HG02970 (cell line): ENCODE measurements around the gene CACNA1A.
A peak's percentile ranks its signal among the peaks of the same experiment; 100 is the strongest.
"Not testable (repeated sequence)": the region's sequence is repeated elsewhere in the genome, so short reads cannot be mapped to it uniquely, and the experiment has no call there.

ENCODE experiments used
- ATAC-seq: cut with Tn5 transposase; IDR thresholded peaks from one replicate; pipeline ENCODE4 v1.9.1; 2021; ENCODE audit warnings: mild to moderate bottlenecking, moderate library complexity, moderate number of reproducible peaks; ENCODE audit not compliant: unreplicated experiment, low FRiP score

CACNA1A gene

DNA sequence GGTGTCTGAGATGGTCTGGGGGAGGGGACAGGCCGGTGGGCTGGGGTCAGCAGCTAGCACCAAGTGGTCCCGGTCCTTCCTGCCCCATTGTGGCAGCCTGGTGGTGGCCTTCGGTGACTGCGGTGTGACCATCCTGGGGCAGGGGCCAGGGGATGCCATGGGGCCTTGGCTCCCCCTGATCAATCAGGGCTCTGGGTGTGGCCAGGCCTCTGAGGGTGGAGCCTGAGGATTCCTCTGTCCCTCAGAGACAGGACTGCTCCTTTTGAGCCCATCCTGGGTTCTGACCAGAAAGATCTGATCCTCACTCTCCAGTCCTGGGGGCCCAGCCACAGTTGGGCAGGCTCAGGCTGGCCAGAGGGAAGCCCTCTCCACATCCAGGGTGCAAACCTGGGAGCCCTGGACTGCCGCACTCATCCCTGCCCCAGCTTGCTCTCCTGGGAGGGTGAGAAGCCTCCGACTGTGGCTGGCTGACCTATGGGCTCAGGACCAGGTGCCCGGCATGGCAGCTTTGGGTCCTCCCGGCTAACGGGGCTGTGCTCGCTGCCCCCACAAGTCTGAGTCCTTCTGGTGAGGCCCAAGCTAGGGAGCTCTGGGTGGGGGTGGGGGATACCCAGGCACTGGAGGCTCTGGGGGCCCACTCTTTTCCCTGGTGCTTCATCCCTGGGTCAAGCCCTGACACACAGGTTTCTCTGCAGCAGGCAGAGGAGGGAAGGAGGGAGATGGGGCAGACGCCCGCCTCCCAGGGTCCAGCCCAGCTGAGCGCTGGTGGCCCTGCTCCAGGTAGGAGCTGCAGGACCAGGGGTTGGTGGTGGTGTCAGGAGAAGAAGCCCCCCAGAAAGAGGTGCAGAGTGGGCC is 296.6 kb downstream of the CACNA1A start:
- no peak for ATAC-seq

GRCh38 chr19:13208672-13209483 is 297.4 kb downstream of the CACNA1A start:
- ATAC-seq: no peak

DNA sequence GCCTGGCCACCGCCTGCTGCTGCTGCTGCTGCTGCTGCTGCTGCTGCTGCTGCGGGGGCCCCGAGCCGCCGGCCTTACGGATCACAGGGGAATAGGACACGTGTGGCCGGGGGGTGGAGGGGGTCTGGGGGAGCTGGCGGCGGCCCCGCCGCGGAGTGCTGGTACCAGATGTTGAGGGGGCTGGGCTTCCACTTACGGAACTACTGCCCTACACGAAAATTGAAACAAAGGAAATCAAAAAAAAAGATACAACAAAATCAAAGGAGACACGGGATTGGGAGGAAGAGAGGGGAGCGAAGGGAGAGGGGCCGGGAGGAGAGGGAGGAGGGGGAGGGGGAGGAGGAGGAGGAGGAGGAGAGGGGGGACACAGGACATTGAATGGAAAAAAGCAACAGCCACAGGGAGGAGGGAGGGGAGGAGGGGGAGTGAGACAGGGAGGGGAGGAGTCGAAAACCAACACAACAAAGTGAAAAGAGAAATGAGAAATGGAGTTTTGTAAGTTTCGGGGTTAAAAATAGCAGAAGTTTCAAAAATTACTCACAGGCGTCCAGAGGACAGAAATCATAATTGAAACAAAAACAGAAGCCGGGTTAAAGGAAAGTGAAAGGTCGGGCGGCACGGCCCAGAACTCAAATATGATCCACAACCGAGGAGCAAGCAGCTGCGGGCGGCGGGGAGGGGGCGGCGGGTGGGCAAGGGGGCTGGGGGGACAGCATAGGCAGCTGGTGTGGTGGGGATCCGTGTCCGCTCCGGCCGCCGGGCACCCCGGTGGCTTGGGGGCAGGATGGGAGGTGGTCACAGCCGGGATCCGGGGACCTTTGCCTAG is 298.2 kb downstream of the CACNA1A start:
- ATAC-seq: peak; percentile 53

- ATAC-seq: no peak
Observed at GRCh38 chr19:13207237-13207845, 298.9 kb downstream of the CACNA1A start.

DNA sequence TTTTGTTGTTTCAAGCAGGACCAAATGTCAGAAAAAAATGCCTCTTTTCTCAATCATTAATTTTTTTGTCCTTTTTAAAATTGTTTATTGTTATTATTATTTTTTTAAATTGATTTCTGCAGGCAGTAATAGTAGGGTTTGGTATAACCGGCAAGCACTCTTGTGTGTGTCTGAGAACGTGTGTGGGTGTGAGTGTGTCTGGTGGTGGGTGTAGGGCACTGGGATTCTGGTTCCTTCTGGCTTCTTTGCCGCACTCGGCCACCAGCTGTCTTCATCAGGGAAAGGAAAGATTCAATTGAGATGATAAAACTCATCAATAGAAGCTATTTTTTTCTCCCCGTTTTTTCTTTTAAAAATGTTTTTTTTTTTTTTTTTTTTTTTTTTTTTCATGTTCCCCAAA is 299.7 kb downstream of the CACNA1A start:
- ATAC-seq: no peak

DNA sequence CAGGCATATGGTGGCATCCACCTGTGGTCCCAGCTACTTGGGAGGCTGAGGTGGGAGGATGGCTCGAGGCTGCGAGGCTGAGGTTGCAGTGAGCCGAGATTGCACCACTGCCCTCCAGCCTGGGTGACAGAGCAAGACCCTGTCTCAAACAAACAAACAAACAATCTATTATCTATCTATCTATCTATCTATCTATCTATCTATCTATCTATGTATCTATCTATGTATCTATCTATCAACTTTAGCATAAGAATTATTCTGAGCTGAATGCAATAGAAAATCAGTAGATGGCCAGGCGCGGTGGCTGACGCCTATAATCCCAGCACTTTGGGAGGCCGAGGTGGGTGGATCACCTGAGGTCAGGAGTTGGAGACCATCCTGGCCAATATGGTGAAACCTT is 304.2 kb downstream of the CACNA1A start:
- ATAC-seq: not testable (repeated sequence)

DNA sequence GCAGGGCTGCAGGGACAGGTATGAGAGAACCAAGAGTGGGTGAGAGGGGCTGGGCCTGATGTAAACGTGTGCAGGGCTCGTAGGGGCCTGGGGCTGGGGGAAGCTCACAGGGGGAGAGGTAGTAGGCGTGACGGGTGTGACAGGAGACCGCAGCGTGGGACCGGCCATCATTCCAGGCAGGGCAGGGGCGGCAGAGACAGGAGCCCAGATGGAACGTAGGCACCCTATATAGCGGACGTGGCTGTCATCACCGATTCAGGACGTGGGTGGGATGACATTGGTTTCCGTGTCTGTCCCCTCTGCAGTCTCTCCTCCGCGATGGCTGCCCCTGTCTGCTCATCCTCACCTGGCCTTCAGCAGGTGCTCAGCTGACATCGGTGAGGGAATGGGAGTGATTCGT is 307.6 kb downstream of the CACNA1A start:
- no peak for ATAC-seq

DNA sequence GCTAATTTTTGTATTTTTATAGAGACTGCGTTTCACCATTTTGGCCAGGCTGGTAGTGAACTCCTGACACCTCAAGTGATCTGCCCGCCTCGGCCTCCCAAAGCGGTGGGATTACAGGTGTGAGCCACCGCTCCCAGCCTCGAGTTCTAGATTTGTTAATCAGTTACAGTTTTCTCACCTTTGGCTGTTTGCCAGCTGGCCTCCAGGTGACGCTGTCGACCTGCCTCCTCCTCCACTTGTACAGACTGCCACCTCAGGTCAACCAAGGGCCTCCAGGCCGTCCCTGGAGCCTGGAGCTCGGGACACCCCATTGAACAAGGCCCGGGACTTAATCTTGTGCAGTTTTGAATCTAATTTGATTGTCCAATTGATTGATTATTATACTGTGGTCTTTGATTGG is 310.6 kb downstream of the CACNA1A start:
- ATAC-seq: no peak

GRCh38 chr19:13190781-13191540 is 315.3 kb downstream of the CACNA1A start:
- ATAC-seq: no peak

GRCh38 chr19:13189600-13189999 is 316.7 kb downstream of the CACNA1A start:
- ATAC-seq: no peak

DNA sequence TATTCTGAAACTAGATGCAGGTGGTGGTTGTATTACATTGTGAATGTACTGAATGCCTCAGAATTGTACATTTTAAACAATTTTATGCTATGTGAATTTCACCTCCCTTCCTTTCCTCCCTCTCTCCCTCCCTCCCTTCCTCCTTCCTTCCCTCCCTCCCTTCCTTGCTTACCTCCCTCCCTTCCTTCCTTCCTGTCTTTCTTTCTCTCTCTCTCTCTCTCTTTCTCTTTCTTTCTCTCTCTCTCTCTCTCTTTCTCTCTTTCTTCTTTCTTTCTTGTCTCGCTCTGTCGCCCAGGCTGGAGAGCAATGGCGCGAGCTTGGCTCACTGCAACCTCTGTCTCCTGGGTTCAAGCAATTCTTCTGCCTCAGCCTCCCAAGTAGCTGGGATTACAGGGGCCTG is 318.9 kb downstream of the CACNA1A start:
- ATAC-seq: no peak

GRCh38 chr19:13186688-13187087 is 319.6 kb downstream of the CACNA1A start:
- not testable (repeated sequence) for ATAC-seq

DNA sequence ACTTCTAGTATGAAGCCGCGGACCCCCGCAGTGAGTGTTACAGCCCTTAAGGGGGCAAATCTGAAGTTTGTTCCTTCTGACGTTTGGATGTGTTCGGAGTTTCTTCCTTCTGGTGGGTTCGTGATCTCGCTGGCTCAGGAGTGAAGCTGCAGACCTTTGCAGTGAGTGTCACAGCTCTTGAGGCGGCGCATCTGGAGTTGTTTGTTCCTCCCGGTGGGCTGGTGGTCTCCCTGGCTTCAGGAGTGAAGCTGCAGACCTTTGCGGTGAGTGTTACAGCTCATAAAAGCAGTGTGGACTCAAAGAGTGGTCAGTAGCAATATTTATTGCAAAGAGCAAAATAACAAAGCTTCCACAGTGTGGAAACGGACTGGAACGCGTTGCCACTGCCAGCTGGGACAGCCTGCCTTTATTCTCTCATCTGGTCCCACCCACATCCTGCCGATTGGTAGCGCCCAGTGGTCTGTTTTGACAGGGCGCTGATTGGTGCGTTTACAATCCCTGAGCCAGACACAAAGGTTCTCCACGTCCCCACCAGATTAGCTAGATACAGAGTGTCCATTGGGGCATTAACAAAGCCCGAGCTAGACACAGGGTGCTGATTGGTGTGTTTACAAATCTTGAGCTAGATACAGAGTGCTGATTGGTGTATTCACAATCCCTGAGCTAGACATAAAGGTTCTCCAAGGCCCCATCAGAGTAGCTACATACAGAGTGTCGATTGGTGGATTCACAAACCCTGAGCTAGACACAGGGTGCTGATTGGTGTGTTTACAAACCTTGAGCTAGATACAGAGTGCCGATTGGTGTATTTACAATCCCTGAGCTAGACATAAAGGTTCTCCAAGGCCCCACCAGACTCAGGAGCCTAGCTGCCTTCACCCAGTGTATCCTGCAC is 320.3 kb downstream of the CACNA1A start:
- ATAC-seq: not testable (repeated sequence)

- not testable (repeated sequence) for ATAC-seq
Observed at GRCh38 chr19:13184926-13185325, 321.4 kb downstream of the CACNA1A start.

GRCh38 chr19:13181747-13182388 is 324.4 kb downstream of the CACNA1A start:
- ATAC-seq: no peak

GRCh38 chr19:13178291-13178690 is 328.0 kb downstream of the CACNA1A start:
- not testable (repeated sequence) for ATAC-seq

GRCh38 chr19:13177584-13177983 is 328.7 kb downstream of the CACNA1A start:
- not testable (repeated sequence) for ATAC-seq

DNA sequence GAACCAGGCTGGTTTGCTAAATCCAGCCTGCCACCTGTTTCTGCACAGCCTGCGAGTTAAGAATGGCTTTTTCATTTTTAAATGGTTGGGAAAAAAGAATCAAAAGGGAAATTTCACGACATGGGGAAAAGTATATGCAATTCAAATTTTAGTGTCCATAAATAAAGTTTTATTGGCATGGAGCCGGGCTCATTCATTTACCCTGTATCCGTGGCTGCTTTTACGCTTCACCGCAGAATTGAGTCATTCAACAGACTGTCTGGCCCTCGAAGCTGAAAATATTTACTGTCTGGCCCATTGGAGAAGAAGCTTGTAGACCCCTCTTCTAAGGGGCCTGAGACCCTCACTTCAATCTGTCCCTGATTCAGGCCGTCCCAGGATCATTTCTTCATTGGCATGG is 329.9 kb downstream of the CACNA1A start:
- no peak for ATAC-seq
